ENCODE results near the gene SMAD7.

DNA sequence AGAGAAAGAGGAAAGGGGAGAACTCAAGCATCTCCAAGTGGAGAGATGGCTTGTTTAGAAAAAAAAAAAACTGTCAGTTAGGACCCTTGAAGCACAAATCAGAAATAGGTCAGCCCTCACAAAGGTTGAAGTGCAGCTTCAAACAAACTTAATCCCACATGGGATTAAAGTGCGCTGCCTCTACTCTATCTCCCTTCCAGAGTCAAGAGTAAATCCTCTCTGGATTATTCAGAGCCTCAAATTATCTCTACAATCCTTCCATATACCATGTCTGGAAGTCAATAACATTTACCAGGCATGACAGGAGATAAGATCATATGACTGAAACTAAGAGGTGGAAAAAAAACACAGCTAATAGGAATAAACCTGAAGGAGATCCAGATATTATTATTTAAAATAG, 69.8 kb downstream of the SMAD7 start:
- TF ChIP-seq, protein P1, sequence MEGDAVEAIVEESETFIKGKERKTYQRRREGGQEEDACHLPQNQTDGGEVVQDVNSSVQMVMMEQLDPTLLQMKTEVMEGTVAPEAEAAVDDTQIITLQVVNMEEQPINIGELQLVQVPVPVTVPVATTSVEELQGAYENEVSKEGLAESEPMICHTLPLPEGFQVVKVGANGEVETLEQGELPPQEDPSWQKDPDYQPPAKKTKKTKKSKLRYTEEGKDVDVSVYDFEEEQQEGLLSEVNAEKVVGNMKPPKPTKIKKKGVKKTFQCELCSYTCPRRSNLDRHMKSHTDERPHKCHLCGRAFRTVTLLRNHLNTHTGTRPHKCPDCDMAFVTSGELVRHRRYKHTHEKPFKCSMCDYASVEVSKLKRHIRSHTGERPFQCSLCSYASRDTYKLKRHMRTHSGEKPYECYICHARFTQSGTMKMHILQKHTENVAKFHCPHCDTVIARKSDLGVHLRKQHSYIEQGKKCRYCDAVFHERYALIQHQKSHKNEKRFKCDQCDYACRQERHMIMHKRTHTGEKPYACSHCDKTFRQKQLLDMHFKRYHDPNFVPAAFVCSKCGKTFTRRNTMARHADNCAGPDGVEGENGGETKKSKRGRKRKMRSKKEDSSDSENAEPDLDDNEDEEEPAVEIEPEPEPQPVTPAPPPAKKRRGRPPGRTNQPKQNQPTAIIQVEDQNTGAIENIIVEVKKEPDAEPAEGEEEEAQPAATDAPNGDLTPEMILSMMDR (IDR thresholded peaks at IDR 0.05): no peak
- TF ChIP-seq ZFX (IDR thresholded peaks at IDR 0.05; ENCODE audit: borderline replicate concordance): no peak
